SK-N-MC (cell line): ENCODE results near the gene JAK1.

Source experiments
- EZH2 ChIP-seq: fragments of 200-600 bp; sonication (generic); IDR thresholded peaks from one replicate; pipeline ENCODE4 v1.6.1; 2017; ENCODE audit warnings: antibody characterized with exemption
- POLR2AphosphoS5 ChIP-seq: IDR thresholded peaks from 2 replicates; pipeline ENCODE4 v1.6.1; 2012; ENCODE audit warnings: mild to moderate bottlenecking, low read depth, low read length, borderline replicate concordance

DNA sequence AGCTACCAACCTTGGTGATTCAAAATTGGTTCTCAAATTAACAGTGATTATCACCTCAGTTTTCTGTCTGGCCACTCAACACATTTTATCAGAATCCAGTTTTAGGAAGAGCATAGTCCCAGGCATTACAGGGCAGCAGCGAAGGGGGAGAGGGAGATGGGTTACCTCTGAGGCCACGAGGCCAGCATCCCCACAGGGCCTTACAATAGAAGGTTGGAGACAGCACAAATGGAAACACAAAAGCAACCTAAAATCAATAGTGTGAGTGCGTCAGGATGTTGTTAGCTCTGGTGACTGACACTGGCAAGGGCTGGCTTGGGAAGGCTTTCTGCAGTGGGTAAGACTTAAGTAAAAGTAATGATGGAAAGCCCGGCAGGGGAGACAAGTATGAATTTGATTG is 79.5 kb downstream of the JAK1 start:
- TF ChIP-seq EZH2 (no peak), POLR2AphosphoS5 (no peak)
